ENCODE data around the gene TICAM2. TPM values are rescaled to one million over a fixed set of nuclear protein-coding genes. Genes with fewer than 3 reads are reported as not detected.

The TICAM2 gene
- total and polyA plus RNA-seq, 2 of the 8 experiments (the other 6 are each of a cell fraction or from before 2014, with no cell fraction given): 0.02 TPM; not detected in 1

GRCh38 chr5:115616472-115616871 lies 14.2 kb upstream of the TICAM2 start:
- Histone ChIP-seq H4K91ac (replicated peaks; ENCODE audit: insufficient read length, low read length) (no peak overlapping the region), H3K18ac (ENCODE audit: extremely low read depth, low read length) (no peak overlapping the region), H3K4me2 (ENCODE audit: insufficient read depth in 1 of 2, low read depth in 2 of 2, low read length in 2 of 2) (no peak overlapping the region), H4K8ac (ENCODE audit: extremely low read depth, insufficient read depth, low read length) (no peak overlapping the region), H3K23me2 (ENCODE audit: low read depth, low read length) (no peaks in the 10 kb centered on the region), H2BK5ac (ENCODE audit: low read depth, low read length) (no peak overlapping the region), H2BK20ac (ENCODE audit: low read length) (no peak overlapping the region), H3K79me2 (ENCODE audit: control insufficient read depth in 1 of 2, insufficient read depth in 2 of 2, low read length in 2 of 2) (peaks cover 0 to 10% of the 10 kb centered on the region in 2 experiments; a peak in 2 of 4 replicates), H4K20me1 (replicated peaks in 1 of 2; ENCODE audit: control insufficient read depth in 1 of 2, insufficient read depth in 2 of 2, low read length in 2 of 2) (peaks cover 1 to 3% of the 10 kb centered on the region in 2 experiments), H3K79me1 (ENCODE audit: low read depth, low read length) (no peaks in the 10 kb centered on the region), H2BK12ac (ENCODE audit: low read depth, low read length) (no peak overlapping the region), H3K36me3 (ENCODE audit: control insufficient read depth in 2 of 4, insufficient read depth in 4 of 4, low read length in 3 of 4) (peaks cover 0 to 53% (median 23%) of the 10 kb centered on the region in 4 experiments; a peak in 6 of 8 replicates), H3K27me3 (replicated peaks in 1 of 4; ENCODE audit: control insufficient read depth in 3 of 4, extremely low read depth in 1 of 4, insufficient read depth in 3 of 4, low read length in 3 of 4) (no peaks in the 10 kb centered on the region), H2AFZ (ENCODE audit: low read length) (no peak overlapping the region), H3K56ac (replicated peaks; ENCODE audit: insufficient read length, low read depth, low read length) (no peak overlapping the region), H3K9me3 (ENCODE audit: insufficient read depth in 2 of 2, low read depth in 1 of 2, low read length in 1 of 2) (no peaks in the 10 kb centered on the region), H3K9ac (replicated peaks in 1 of 4; ENCODE audit: extremely low read depth in 1 of 4, low read depth in 3 of 4, low read length in 3 of 4) (no peak overlapping the region), H3K23ac (ENCODE audit: insufficient read length) (no peak overlapping the region), H3K4me3 (ENCODE audit: extremely low read depth in 1 of 4, insufficient read depth in 2 of 4, low read depth in 3 of 4, low read length in 4 of 4) (no peak overlapping the region), H2BK15ac (ENCODE audit: low read length) (no peak overlapping the region), H2BK120ac (replicated peaks; ENCODE audit: low read depth, low read length) (no peak overlapping the region), H3K27ac (ENCODE audit: low read depth, low read length) (no peak overlapping the region), H3K14ac (ENCODE audit: insufficient read length) (no peak overlapping the region), H2AK5ac (ENCODE audit: low read depth, low read length) (no peak overlapping the region), H4K5ac (ENCODE audit: insufficient read length, low read depth, low read length) (no peak overlapping the region), H3K4ac (replicated peaks; ENCODE audit: insufficient read length, low read depth, low read length) (no peak overlapping the region), H3K4me1 (replicated peaks in 1 of 4; ENCODE audit: control insufficient read depth in 3 of 4, insufficient read depth in 4 of 4, low read length in 3 of 4) (no peaks in the 10 kb centered on the region)
- FAIRE-seq: no peak
- ChIA-PET CTCF (ENCODE audit: partially characterized antibody) (interaction anchor here (0.6 to 1.2 kb wide), 7 partner anchors 12 to 307 kb away, joined by 3 to 5 read pairs (median 3); no protein-coding TSS in a partner anchor), POLR2A (ENCODE audit: partially characterized antibody) (interaction anchor here (1.1 kb wide), 1 partner anchor 14 kb away, joined by 3 read pairs; the partner anchor contains the start of gene TICAM2)
- DNase-seq (ENCODE audit: low read depth in 1 of 2, low spot score in 2 of 2): no peak
- TF ChIP-seq TEAD4 (IDR thresholded peaks at IDR 0.05; ENCODE audit: low read depth, low read length) (no peak), RAD21 (IDR thresholded peaks at IDR 0.05 in 1 of 2, conservative IDR thresholded peaks at IDR 0.05 in 1 of 2; ENCODE audit: low read depth in 2 of 2, low read length in 2 of 2) (no peak), SP4 (IDR thresholded peaks at IDR 0.05; ENCODE audit: low read length) (no peak), EP300 (IDR thresholded peaks at IDR 0.05; ENCODE audit: borderline replicate concordance in 1 of 2, low read depth in 2 of 2, low read length in 2 of 2) (no peak), TCF12 (IDR thresholded peaks at IDR 0.05; ENCODE audit: low read depth, low read length) (no peak), TAF1 (IDR thresholded peaks at IDR 0.05; ENCODE audit: low read depth, low read length) (no peak), ATF3 (IDR thresholded peaks at IDR 0.05; ENCODE audit: insufficient read depth, low read depth, low read length) (no peak), BRCA1 (IDR thresholded peaks at IDR 0.05; ENCODE audit: low read depth, low read length) (no peak), SIN3A (conservative IDR thresholded peaks at IDR 0.05 in 1 of 2, IDR thresholded peaks at IDR 0.05 in 1 of 2; ENCODE audit: low read depth in 1 of 2, low read length in 2 of 2) (no peak), SIRT6 (IDR thresholded peaks at IDR 0.05; ENCODE audit: low read length) (no peak), CBX8 (IDR thresholded peaks at IDR 0.05; ENCODE audit: borderline replicate concordance, low read depth, low read length) (no peak), RNF2 (IDR thresholded peaks at IDR 0.05; ENCODE audit: borderline replicate concordance, low read depth, low read length, missing control alignments, poor library complexity, severe bottlenecking) (no peak), POLR2AphosphoS5 (IDR thresholded peaks at IDR 0.05; ENCODE audit: low read depth, low read length) (no peak), TBP (IDR thresholded peaks at IDR 0.05; ENCODE audit: low read depth, low read length) (no peak)

All from H1 (cell line).